HG03108 (cell line): ENCODE measurements around the gene CSF2RB.

Experiments used
- ATAC-seq: cut with Tn5 transposase; IDR thresholded peaks from one replicate; pipeline ENCODE4 v1.9.1; 2021; ENCODE audit warnings: moderate library complexity; ENCODE audit not compliant: unreplicated experiment

CSF2RB gene

DNA sequence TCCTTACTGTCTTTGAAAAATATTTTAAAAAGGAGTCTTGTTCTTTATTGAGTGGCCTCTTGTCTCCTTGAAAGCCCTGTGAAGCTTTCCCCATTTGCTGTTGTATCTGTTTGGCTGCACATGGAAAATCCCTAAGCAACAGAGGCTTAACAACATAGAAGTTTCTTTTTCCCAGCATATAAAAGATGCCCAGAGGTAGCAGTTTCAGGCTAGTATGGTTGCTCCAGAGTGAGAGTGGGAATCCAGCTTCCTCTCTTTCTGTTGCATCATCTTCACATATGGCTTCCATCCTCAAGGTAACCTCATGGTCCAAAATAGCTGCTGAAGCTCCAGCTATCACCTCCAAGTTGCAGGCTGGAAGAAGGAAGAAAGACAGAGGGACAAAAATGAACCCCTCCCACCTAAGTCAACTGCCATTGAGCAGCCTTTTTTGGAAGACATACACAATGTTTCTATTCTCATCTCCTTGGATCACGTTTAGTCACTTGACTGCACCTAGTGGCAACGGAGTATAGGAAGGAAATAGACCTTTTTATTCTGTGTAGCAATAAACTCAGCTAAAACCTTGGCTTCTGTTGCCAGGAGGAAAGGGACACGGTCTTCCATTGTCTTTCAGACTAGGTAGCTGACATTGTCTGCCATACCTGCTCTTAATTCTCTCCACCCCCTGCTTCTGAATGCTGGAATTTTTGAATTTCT, 5.3 kb downstream of the CSF2RB start:
- no peak for ATAC-seq

DNA sequence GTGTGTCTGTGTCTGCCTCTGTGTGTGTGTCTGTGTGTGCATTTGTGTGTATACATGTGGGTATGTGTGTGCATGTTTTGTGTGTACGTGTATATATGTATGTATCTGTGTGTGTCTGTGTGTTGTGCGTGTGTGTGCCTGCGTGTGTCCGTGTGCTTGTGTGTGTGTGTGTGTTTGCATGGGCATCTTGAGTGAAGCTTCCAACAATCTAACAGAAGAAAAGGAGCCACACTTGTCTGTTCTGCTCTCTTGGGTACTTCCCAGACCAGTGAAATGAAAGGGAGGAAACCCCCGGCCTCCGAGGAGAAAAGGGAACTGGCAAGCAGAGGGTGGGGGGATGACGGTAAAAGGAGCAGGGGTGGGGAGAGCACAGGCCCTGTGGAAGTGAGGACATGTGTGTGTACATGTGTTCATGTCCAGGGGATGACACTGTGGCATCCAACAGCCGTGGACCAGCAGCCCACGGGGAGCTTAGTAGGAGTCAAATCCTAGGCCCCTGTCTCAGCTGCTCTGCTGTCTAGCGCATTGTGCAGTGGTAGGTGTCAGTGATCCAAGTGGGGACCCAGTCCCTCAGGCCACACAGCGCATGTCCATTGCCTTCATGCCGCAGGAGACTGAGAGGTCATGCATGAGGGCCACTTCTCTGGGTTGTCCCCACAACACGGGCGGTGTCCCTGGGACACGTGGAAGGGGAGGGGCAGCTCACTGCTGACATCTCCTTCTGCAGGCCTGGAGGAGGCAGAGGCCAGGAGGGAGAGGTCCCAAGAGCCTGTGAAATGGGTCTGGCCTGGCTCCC, 8.1 kb downstream of the CSF2RB start:
- no peak for ATAC-seq

DNA sequence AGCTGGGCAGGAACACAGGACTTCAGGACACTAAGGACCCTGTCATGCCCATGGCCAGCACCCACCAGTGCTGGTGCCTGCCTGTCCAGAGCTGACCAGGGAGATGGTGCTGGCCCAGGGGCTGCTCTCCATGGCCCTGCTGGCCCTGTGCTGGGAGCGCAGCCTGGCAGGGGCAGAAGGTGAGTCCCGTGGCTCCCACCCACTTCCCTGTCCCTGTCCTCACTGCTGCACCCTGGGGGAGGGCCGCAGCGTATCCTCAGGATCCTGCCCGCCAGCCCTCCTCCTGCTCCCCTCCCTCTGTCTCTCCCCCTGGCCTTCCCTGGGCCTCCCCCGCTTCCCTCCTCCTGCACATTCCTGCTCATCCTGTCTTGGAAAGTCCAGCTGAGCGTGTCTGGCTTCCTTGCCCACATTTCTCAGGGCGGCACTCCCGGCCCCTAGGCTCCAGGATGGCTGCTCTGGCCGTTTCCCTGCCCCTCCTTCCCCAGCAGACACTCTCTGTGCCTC, 8.7 kb downstream of the CSF2RB start:
- no peak for ATAC-seq

DNA sequence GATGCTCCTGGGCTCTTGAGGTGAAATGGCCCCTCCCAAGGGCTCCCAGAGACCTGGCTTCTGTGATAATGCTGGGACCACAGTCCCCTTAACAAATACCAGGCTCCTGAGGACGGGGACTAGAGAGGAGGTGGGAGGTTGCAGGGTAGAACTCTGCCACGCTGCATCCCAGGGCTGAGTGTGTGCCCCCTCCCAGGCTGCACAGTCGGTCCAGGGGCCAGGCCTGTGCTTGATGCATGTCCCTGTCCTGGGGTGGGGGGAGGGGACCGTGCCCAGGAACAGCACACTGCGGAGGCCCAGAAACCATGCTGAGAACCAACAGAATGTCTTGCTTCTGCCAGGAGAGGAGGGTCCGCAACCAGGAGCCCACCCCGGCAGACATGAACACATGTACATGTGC, 9.3 kb downstream of the CSF2RB start:
- no peak for ATAC-seq

DNA sequence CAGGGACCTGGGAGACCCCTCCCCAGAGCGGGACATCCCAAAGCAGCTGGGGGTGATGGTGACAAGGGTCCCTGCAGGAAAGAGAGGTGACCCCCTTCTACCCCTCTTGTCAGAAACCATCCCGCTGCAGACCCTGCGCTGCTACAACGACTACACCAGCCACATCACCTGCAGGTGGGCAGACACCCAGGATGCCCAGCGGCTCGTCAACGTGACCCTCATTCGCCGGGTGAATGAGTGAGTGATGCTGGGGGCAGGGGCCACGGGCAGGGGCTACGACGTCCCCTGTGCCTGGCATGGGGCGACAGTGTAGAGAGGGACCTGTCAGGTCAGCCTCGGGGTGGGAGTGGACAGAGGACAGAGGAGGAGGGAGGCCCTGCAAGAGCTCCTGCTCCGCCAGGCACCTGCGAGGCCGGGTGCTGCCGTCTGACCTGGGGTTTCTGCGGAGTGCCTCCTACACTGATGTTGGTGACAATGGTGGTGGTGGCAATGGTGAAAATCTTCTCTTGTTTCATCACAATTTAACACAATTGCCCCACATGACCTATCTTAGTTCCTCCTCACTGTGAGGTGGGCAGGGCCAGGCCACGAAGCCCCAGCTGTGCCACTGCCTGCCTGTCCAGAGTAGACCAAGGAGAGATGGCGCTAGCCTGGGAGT, 9.8 kb downstream of the CSF2RB start:
- ATAC-seq: no peak

DNA sequence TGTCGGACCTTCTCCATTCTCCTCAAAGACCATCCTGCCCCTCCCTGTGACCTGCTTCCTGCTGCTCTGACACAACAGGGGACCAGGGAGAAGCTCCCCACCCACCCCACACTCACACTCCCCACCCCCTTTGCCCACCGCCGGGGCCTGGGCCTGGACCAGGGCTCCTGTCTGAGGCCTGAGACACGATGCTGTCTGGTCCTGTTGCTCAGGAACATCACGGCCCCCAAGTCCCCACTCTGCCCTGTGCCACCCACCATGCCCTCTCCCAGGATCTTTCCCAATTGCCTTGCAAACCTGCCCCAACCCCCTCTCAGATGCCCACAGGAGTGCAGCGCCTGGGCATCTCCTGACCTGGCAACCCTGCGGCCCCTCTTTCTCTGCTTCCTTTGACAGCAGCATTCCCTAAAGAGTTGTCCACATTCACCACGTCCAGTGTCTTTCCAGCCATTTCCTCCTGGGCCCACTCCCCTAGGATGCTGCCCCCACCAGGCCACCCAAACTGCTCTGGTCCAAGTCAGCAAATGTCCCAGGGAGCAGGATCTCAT, 10.8 kb downstream of the CSF2RB start:
- ATAC-seq: no peak

DNA sequence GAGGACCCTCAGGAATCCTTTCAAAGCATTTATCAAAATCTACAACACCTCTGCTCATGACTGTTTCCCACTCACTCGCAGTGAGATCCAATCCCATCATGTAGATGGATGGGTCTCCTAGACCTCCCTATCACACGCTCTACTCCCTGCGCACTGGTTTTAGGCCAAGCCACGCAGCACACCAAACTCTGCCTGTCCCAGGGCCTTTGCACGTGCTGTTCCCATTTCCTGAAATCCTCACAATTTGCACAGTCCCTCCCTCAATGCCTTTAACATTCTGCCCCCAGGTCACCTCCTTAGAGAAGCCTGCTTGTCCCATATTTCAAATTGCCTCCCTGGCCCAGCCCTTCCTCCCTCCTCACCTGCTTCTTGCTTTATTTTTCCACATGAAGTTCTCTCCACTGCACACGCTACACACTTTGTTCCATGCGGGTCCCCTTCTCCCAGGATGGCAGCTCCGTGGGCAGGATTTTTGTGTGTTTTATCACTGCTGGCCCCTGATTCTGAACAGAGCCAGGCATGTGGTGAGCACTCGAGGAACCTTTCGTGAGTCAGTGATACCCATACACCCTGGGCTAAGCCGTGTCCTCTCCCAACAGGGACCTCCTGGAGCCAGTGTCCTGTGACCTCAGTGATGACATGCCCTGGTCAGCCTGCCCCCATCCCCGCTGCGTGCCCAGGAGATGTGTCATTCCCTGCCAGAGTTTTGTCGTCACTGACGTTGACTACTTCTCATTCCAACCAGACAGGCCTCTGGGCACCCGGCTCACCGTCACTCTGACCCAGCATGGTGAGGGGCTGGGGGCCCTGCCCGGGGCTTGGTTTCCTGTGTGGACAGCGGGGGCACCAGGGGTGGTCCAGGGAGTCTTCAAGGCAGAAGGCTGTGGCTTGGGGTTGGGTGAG, 12.2 kb downstream of the CSF2RB start:
- no peak for ATAC-seq

DNA sequence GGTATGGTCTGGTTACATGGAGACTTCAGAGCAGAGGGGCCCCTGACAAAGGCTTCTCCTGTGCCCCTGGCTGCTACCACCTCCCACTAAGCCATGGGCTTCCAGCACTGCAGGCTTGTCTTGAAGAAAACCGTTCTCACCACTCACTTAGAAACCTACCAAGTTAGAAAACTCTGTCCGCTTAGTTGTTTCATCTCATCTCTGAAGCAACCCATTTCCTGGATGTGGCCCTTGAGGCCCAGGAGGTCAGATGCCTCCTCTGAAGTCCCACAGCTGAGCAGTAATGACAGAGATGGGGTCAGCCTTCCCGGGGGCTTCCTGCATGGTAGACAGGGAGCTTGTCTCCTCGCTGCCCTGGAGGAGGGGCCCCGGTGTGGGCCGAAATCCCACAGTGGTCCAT, 12.9 kb downstream of the CSF2RB start:
- no peak for ATAC-seq

DNA sequence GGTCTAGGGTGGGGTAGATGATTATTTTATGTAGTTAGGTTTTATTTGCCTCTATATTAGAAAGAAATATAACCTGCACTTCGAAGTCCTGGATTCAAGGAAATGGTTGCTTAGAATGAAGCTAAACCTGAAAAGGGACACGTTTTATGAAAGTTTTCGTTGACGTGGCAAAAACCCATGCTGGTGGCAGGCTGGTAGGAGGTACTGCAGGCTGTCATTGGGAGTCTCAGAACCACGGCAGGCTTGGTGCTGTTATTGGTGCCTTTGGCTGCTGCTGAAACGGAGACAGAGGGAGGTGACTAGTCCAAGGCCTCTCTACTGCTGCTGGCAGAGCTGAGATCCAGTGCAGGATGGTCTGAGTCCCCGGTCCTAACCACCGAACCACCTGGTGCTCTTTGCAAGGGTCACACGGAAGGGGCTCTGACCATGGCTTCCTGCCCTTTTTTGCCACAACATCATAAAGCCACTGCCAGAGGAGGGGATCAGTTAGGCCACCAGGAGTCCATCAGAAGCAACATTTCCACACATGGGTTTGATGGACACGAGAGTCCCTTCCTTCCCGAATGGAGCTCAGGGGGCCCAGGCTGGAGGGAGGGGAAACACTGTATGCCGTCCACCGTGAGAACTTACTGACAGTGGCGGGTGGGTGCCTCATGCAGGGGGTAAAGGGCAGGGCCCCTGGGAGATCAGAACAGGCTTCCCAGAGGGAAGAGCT, 13.4 kb downstream of the CSF2RB start:
- no peak for ATAC-seq

DNA sequence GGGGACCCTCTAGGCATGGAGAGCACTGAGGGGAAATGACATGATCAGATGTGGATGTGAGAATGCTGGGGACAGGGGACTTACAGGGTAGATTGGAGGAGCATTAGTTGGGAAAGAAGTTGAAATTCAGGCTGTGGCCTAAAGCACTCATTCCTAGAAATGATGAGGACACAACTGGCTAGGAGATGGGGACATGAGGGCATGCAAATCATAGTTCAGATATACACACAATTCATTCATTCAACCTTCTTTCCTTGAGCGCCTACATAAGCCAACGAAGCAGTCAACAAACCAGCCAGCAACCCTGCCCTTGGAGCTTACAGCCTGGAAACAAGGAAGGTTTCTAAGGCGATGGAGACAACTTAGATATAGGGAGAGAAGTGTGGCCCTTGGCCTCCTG, 14.2 kb downstream of the CSF2RB start:
- no peak for ATAC-seq

DNA sequence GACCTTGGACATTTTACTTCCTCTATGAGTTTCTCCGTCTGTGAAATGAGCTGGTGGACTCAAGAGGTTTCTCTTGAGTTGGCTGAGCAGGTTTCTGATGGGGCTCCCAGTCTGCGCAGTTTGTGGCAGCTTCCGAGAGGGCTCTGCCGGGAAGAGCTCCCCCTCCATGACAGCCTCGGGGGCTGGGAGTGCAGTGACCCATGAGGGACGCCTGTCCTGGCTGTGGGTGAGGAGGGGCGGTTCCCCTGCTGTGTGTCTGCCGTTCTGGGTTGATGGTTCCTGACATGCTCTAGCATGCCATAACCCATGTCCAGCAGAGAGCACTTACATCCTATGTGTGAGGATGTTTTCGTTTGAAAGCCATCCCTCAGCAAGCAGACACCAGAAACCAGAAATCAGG, 14.8 kb downstream of the CSF2RB start:
- ATAC-seq: no peak

DNA sequence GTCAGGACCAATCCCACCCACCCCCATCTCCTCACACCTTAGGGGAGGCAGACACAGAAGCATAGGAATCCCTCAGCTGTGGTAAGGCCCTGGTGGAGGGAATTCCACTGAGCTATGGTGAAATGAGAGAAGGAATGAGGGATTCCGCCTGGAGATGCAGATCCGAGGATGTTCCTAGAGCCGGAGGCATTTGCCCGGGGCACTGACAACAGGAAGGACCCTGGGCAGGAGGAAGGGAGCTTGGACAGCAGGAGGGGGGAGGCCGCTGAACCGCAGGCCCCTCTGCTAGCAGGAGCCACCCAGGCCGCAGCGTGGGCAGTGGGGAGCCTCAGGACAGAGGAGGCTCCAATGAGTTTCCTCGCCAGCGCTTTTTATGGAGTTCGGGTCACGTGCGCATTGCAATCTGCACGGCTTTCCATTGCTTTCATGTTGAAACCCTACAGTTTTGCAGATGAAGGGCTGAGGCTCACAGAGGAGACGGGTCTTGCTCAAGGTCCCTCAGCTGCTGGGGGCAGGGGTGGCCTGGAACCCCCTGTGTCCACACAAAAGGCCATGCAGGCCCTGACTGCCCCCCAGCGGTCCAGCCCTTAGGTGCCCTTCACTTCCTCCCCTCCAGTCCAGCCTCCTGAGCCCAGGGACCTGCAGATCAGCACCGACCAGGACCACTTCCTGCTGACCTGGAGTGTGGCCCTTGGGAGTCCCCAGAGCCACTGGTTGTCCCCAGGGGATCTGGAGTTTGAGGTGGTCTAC, 15.5 kb downstream of the CSF2RB start:
- ATAC-seq: no peak

DNA sequence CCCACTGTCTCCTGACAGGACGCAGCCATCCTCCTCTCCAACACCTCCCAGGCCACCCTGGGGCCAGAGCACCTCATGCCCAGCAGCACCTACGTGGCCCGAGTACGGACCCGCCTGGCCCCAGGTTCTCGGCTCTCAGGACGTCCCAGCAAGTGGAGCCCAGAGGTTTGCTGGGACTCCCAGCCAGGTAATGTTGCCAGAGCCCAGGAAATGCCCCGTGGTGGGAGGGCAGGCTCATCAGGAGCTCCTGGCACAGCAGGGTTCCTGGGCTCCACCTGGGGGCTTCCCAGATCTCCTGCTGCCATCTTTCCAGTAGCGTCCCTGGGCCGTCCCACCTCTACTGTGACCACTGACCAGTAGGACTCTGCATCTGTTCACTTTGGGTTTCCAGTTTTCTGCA, 16.2 kb downstream of the CSF2RB start:
- ATAC-seq: no peak

DNA sequence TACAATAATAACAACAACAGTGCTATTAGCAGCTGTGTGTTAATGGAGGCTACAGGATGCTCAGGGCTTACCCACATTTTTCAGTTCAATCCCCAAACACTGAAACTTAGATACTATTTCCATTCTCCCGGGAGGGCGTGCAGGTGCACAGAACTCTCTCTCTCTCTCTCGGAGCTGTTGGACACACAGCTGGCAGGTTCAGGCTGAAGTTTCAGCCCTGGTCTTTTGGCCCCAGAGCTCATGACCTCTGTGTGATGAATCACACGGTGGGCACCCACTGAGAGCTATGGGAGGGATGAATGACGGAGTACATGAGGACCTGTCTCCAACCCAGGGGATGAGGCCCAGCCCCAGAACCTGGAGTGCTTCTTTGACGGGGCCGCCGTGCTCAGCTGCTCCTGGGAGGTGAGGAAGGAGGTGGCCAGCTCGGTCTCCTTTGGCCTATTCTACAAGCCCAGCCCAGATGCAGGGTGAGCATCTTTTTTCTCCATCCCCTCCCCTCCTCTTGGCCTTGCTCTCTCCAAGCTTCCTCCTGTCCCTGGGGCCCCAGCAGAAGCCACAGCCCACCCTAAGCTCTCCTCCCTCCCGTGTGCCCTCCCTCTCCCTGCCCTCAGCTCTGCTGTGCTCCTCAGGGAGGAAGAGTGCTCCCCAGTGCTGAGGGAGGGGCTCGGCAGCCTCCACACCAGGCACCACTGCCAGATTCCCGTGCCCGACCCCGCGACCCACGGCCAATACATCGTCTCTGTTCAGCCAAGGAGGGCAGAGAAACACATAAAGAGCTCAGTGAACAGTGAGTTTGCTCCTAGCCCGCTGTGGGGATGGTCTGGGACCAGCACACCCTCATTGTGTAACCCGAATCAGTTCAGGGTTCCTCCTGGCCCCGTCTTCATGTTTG, 16.9 kb downstream of the CSF2RB start:
- no peak for ATAC-seq

DNA sequence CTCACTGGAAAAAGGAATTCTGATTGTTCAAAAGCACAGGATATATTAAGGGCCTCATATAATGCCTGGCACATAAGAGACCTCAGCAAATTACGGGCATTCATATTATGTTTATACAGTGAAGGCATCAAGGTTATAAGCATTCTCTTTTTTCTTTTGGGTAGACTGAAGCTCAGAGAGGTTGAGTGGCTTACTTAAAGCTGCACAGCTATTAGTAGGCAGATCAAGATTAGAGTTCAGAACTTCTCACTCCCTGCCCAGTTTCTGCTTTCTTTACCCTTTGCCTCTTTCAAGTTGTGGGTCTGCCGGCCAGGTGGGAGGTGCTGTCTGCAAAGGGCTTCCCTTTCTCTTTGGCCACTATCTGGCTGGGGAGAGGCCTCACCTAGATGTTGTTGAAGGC, 18.0 kb downstream of the CSF2RB start:
- ATAC-seq: no peak

DNA sequence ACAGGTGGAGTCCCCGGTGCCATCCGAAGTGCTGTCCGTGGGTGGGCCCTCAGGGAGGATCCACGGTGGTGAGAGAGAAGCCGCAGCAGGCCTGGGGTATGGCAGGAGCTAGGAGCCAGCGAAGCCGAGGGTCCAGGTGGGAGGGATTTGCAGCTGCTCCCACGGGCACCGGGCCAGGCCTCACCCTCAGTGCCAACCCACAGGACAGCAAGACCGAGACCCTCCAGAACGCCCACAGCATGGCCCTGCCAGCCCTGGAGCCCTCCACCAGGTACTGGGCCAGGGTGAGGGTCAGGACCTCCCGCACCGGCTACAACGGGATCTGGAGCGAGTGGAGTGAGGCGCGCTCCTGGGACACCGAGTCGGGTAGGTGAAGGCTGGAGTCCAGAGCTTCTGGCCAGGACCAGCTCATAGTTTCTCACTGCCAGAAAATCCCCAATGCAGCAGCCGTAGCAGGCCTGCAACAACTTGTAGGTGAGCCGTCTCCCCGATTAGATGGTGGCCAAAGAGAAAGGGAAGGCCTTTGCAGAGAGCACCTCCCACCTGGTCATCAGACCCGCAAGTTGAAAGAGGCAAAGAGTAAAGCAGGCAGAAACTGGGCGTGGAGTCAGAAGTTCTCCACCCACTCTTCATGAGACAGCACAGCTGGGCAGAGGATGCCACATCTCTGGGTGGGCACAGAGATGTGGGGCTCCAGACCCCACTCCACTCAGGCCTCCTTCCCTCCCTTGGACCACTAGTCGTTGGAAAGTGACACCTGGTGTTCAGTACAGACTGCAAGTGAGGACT, 20.4 kb downstream of the CSF2RB start:
- no peak for ATAC-seq
